GM19043 (cell line): ENCODE measurements around the gene BSG.

ENCODE experiments used
- ATAC-seq: cut with Tn5 transposase; IDR thresholded peaks from one replicate; pipeline ENCODE4 v1.9.1; 2021; ENCODE audit warnings: low read depth; ENCODE audit not compliant: unreplicated experiment

The BSG gene

GRCh38 chr19:572140-572742, at the start of gene BSG:
Gene BSG, plus strand, starts transcription at chr19:572596. Its CDS starts 39 bp downstream, at chr19:572635.
- peak; percentile 60 for ATAC-seq

- ATAC-seq: no peak
Measured at GRCh38 chr19:522726-523125, 49.7 kb upstream of the BSG start.

- ATAC-seq: no peak
Measured at GRCh38 chr19:524062-524674, 48.2 kb upstream of the BSG start.

GRCh38 chr19:525029-525428, 47.4 kb upstream of the BSG start:
- no peak for ATAC-seq

- no peak for ATAC-seq
Measured at GRCh38 chr19:525857-526419, 46.5 kb upstream of the BSG start.

GRCh38 chr19:530134-531008, 42.0 kb upstream of the BSG start:
- ATAC-seq: no peak

GRCh38 chr19:531009-531752, 41.2 kb upstream of the BSG start:
- ATAC-seq: peak; percentile 42

- ATAC-seq: peak; percentile 31
Measured at GRCh38 chr19:531753-532560, 40.4 kb upstream of the BSG start, which contains the start of gene CDC34. Gene CDC34, plus strand, starts transcription at chr19:531760. Its CDS starts 172 bp downstream, at chr19:531932.

GRCh38 chr19:532561-533363, 39.6 kb upstream of the BSG start:
- no peak for ATAC-seq

- no peak for ATAC-seq
Measured at GRCh38 chr19:533364-534058, 38.9 kb upstream of the BSG start.

GRCh38 chr19:534088-534487, 38.3 kb upstream of the BSG start:
- ATAC-seq: no peak

GRCh38 chr19:535017-535835, 37.2 kb upstream of the BSG start:
- ATAC-seq: no peak

- no peak for ATAC-seq
Measured at GRCh38 chr19:536031-536880, 36.1 kb upstream of the BSG start.

GRCh38 chr19:536881-537404, 35.5 kb upstream of the BSG start:
- ATAC-seq: no peak

GRCh38 chr19:538641-539428, 33.6 kb upstream of the BSG start:
- ATAC-seq: no peak
